K562 (cell line): ENCODE data around the gene MTA1. TPM values are rescaled to one million over a fixed set of nuclear protein-coding genes. Genes with fewer than 3 reads are reported as not detected.

ENCODE experiments used
- CBFB ChIP-seq: sonication (generic); formaldehyde crosslinking; IDR thresholded peaks from 2 replicates; pipeline ENCODE4 v1.4.0; 2020; ENCODE audit warnings: mild to moderate bottlenecking, missing genetic modification reagents
- DPF2 ChIP-seq: fragments of 450-650 bp; IDR thresholded peaks from 2 replicates; pipeline ENCODE4 v1.6.1; 2016
- FOXP1 ChIP-seq: sonication (generic); formaldehyde crosslinking; IDR thresholded peaks from 2 replicates; pipeline ENCODE4 v1.8.0; 2022; ENCODE audit warnings: mild to moderate bottlenecking, missing genetic modification reagents
- HDAC1 ChIP-seq, 2 experiments: fragments of 450-650 bp; IDR thresholded peaks; 2 replicates each; pipeline ENCODE4 v1.6.1; 2016 to 2017; ENCODE audit warnings: inconsistent platforms in 1 of 2, mild to moderate bottlenecking in 1 of 2, moderate library complexity in 1 of 2
- HDAC3 ChIP-seq: fragments of 450-650 bp; IDR thresholded peaks from 2 replicates; pipeline ENCODE4 v1.6.1; 2018; ENCODE audit warnings: borderline replicate concordance, mild to moderate bottlenecking, moderate library complexity; ENCODE audit not compliant: partially characterized antibody
- KLF1 ChIP-seq: fragments of 450-650 bp; IDR thresholded peaks from 2 replicates; pipeline ENCODE4 v1.6.1; 2016; ENCODE audit warnings: missing genetic modification characterization, missing compliant biosample characterization
- MBD1 ChIP-seq: fragments of 250-450 bp; sonication (Bioruptor Pico); IDR thresholded peaks from 2 replicates; pipeline ENCODE4 v1.8.0; 2022; ENCODE audit warnings: inconsistent platforms
- NR0B1 ChIP-seq: fragments of 450-650 bp; IDR thresholded peaks from one replicate; pipeline ENCODE4 v1.6.1; 2018; ENCODE audit warnings: mild to moderate bottlenecking, moderate library complexity; ENCODE audit not compliant: partially characterized antibody
- NR4A1 ChIP-seq, 2 experiments: fragments of 250-450 bp in 1 of 2; fragments of 450-650 bp in 1 of 2; sonication (Bioruptor Pico) in 1 of 2; IDR thresholded peaks; 2 replicates each; pipeline versions ENCODE4 v1.4.0 to v1.6.1; 2016 to 2020; ENCODE audit warnings: mild to moderate bottlenecking in 2 of 2, missing compliant biosample characterization in 1 of 2, missing genetic modification characterization in 1 of 2, moderate library complexity in 1 of 2
- RAD21 ChIP-seq, 2 experiments: fragments of 250-450 bp in 1 of 2; fragments of 450-650 bp in 1 of 2; sonication (Bioruptor Pico) in 1 of 2; formaldehyde crosslinking in 1 of 2; IDR thresholded peaks in 1 of 2; conservative IDR thresholded peaks in 1 of 2; 2 replicates each; pipeline versions ENCODE4 v1.4.0 to v1.8.0; 2020 to 2022; ENCODE audit warnings: mild to moderate bottlenecking in 2 of 2, moderate library complexity in 1 of 2
- RBM22 ChIP-seq: fragments of 200-400 bp; formaldehyde crosslinking; IDR thresholded peaks from 2 replicates; pipeline ENCODE4 v1.6.1; 2018; ENCODE audit warnings: low read length, low read depth; ENCODE audit not compliant: poor library complexity, severe bottlenecking
- SMC3 ChIP-seq: conservative IDR thresholded peaks from 2 replicates; pipeline ENCODE4 v1.6.1; 2011; ENCODE audit warnings: low read depth, low read length, improper control_type of control experiment; ENCODE audit not compliant: insufficient read depth
- TBP ChIP-seq: optimal IDR thresholded peaks from 2 replicates; pipeline ENCODE3; 2011; ENCODE audit warnings: low read depth, low read length, improper control_type of control experiment
- TGIF2 ChIP-seq: sonication (generic); formaldehyde crosslinking; IDR thresholded peaks from 2 replicates; pipeline ENCODE4 v1.8.1; 2022; ENCODE audit warnings: mild to moderate bottlenecking, missing genetic modification reagents, moderate library complexity
- THRB ChIP-seq: fragments of 450-650 bp; formaldehyde crosslinking; conservative IDR thresholded peaks from 2 replicates; pipeline ENCODE4 v1.4.0; 2022; ENCODE audit warnings: mild to moderate bottlenecking, missing genetic modification characterization
- ZNF780A ChIP-seq: fragments of 250-450 bp; sonication (Bioruptor Pico); IDR thresholded peaks from 2 replicates; pipeline ENCODE4 v1.5.0; 2021; ENCODE audit warnings: mild to moderate bottlenecking
- polyA plus RNA-seq, 8 experiments: library from polyadenylated mRNA; depleted of rRNA in 4 of 8; stranded (reverse) in 5 of 8; unstranded in 3 of 8; fragments of >200 nt; fragmentation: Nextera tagmentation in 2 of 8; fragmentation: Illumina TruSeq in 1 of 8; extraction: Ambion mirVana in 2 of 8; extraction: Trizol in 1 of 8; gene quantifications; 2 replicates each; pipeline versions ENCODE4 v1.2.1 to v1.2.3, GENCODE V29; 2011 to 2014; ENCODE audit warnings: inconsistent platforms in 1 of 8, missing spikeins in 1 of 8
- total RNA-seq, 7 experiments: library from RNA; depleted of rRNA in 6 of 7; stranded (reverse); fragments of >200 nt in 6 of 7; fragmentation: Illumina TruSeq in 2 of 7; extraction: Trizol in 2 of 7; gene quantifications; 2 replicates each; pipeline versions ENCODE4 v1.2.1 to v1.2.3, GENCODE V29; 2011 to 2021; ENCODE audit warnings: low replicate concordance in 1 of 7
- TF ChIP-seq, protein P1 (sequence below), 3 experiments: IDR thresholded peaks in 2 of 3; conservative IDR thresholded peaks in 1 of 3; 2 replicates each; pipeline ENCODE4 v1.5.1; 2011 to 2012; ENCODE audit warnings: low read length in 3 of 3, mild to moderate bottlenecking in 3 of 3, control low read depth in 2 of 3, improper control_type of control experiment in 1 of 3, inconsistent platforms in 1 of 3, low read depth in 1 of 3, mixed read lengths in 1 of 3, moderate library complexity in 1 of 3; ENCODE audit not compliant: insufficient read depth in 2 of 3
- TF ChIP-seq, protein P2 (sequence below): conservative IDR thresholded peaks from 2 replicates; pipeline ENCODE4 v1.6.1; 2011; ENCODE audit warnings: low read depth, mild to moderate bottlenecking, low read length; ENCODE audit not compliant: control insufficient read depth
- TF ChIP-seq, protein P3 (sequence below): fragments of 450-650 bp; IDR thresholded peaks from 2 replicates; pipeline ENCODE4 v1.6.1; 2016

The MTA1 gene
- total and polyA plus RNA-seq, 9 of the 15 experiments (the other 6 are each of a cell fraction or from before 2014, with no cell fraction given) = 0.13 to 118 (median 32.3) TPM

DNA sequence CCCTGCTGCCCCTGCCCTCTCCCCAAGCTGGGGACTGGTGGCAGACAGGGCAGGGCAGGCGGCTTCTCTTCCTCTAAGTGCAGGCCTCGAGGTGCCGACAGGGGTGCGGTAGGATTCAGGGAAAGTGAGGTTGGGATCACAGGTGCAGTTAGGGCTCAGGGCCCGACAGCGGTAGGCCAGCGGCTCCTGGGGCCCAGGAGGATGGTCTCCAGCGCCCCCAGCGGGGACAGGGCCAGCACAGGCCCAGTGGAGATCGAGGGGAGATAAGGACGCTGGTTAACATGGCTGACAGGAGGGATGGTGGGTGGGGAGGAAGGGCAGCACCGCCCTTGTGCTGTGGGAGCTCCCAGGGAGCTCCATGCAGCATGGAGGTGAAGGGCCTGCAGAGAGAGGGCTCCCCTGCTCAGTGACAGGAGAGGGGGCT lies 66.1 kb downstream of the MTA1 start (continued):
- TF ChIP-seq NR0B1 (no peak), FOXP1 (no peak), ZNF780A (CRISPR knock-in tag) (no peak), HDAC3 (no peak), THRB (CRISPR knock-in tag) (no peak), TBP (no peak), CBFB (CRISPR knock-in tag) (no peak), RBM22 (no peak), MBD1 (CRISPR knock-in tag) (no peak), RAD21 (CRISPR knock-in tag; conservative IDR thresholded peaks at IDR 0.05 in 1 of 2, IDR thresholded peaks at IDR 0.05 in 1 of 2) (peak in 1 of 2 experiments; percentile 52; a peak in 2 of 4 replicates), SMC3 (0 out of 2 replicates have a peak, but pooled peaks have one; percentile 28), HDAC1 (IDR thresholded peaks at IDR 0.05) (peak in 1 of 2 experiments; percentile 17; a peak in 1 of 4 replicates), KLF1 (tag) (no peak), TGIF2 (CRISPR knock-in tag) (no peak), NR4A1 (CRISPR knock-in tag; IDR thresholded peaks at IDR 0.05) (no peak), NR4A1 (tag; IDR thresholded peaks at IDR 0.05) (no peak), DPF2 (no peak)
- TF ChIP-seq, protein P1, sequence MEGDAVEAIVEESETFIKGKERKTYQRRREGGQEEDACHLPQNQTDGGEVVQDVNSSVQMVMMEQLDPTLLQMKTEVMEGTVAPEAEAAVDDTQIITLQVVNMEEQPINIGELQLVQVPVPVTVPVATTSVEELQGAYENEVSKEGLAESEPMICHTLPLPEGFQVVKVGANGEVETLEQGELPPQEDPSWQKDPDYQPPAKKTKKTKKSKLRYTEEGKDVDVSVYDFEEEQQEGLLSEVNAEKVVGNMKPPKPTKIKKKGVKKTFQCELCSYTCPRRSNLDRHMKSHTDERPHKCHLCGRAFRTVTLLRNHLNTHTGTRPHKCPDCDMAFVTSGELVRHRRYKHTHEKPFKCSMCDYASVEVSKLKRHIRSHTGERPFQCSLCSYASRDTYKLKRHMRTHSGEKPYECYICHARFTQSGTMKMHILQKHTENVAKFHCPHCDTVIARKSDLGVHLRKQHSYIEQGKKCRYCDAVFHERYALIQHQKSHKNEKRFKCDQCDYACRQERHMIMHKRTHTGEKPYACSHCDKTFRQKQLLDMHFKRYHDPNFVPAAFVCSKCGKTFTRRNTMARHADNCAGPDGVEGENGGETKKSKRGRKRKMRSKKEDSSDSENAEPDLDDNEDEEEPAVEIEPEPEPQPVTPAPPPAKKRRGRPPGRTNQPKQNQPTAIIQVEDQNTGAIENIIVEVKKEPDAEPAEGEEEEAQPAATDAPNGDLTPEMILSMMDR (IDR thresholded peaks at IDR 0.05 in 2 of 3, conservative IDR thresholded peaks at IDR 0.05 in 1 of 3; ENCODE audit: insufficient read depth in 2 of 3, low read depth in 1 of 3, low read length in 3 of 3) = peak; percentile 65 to 83 (median 74)
- TF ChIP-seq, protein P2, sequence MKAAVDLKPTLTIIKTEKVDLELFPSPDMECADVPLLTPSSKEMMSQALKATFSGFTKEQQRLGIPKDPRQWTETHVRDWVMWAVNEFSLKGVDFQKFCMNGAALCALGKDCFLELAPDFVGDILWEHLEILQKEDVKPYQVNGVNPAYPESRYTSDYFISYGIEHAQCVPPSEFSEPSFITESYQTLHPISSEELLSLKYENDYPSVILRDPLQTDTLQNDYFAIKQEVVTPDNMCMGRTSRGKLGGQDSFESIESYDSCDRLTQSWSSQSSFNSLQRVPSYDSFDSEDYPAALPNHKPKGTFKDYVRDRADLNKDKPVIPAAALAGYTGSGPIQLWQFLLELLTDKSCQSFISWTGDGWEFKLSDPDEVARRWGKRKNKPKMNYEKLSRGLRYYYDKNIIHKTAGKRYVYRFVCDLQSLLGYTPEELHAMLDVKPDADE = no peak
- TF ChIP-seq, protein P3, sequence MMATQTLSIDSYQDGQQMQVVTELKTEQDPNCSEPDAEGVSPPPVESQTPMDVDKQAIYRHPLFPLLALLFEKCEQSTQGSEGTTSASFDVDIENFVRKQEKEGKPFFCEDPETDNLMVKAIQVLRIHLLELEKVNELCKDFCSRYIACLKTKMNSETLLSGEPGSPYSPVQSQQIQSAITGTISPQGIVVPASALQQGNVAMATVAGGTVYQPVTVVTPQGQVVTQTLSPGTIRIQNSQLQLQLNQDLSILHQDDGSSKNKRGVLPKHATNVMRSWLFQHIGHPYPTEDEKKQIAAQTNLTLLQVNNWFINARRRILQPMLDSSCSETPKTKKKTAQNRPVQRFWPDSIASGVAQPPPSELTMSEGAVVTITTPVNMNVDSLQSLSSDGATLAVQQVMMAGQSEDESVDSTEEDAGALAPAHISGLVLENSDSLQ = peak; percentile 51
